HCT116 (cell line): ENCODE data around the gene RBM14. TPM values are rescaled to one million over a fixed set of nuclear protein-coding genes. Genes with fewer than 3 reads are reported as not detected.

Source experiments
- ATAC-seq: fragments of 200-7000 bp; cut with Tn5 transposase; 2 replicates; pipeline ENCODE4 v1.9.1; 2020; ENCODE audit warnings: mild to moderate bottlenecking, moderate library complexity
- BruUV-seq: library from RNA; stranded (reverse); fragments of 400-500 nt; replicated peaks from 2 replicates; lab custom pipeline; 2021; lab: Mats Ljungman, UMichigan
- CTCF ChIA-PET: fragments of 300-600 bp; sonication (Branson Sonifier 250); formaldehyde crosslinking; loops from one replicate; lab custom pipeline; 2021; ENCODE audit warnings: antibody characterized with exemption; lab: Charles Lee
- POLR2A ChIA-PET: fragments of 300-600, 350-600 bp; sonication (Branson Sonifier 250); formaldehyde crosslinking; loops from one replicate; lab custom pipeline; 2021; ENCODE audit warnings: antibody characterized with exemption; lab: Charles Lee
- RAD21 ChIA-PET, 2 experiments: fragments of 300-600 bp; sonication (Branson Sonifier 250); formaldehyde crosslinking; loops; one replicate each; lab custom pipeline; 2023; ENCODE audit warnings: low total read pairs in 2 of 2; ENCODE audit not compliant: uncharacterized antibody in 2 of 2, unreplicated experiment in 2 of 2, low non-redundant PET in 1 of 2; lab: Charles Lee
- DNase-seq: peaks from one replicate; pipeline ENCODE4 v3.0.0-alpha.2; 2010; ENCODE audit warnings: low read depth, low spot score
- H2AFZ ChIP-seq: fragments of 200-600 bp; shearing (Covaris generic), sonication (generic); 2 replicates; pipeline ENCODE4 v1.6.1; 2017; ENCODE audit warnings: low read depth, mixed run types, mixed read lengths, antibody characterized with exemption, low read length; ENCODE audit not compliant: poor library complexity, severe bottlenecking
- H3K27ac ChIP-seq: 2 replicates; pipeline ENCODE4 v1.5.1; 2012; ENCODE audit warnings: low read depth, low read length
- H3K27me3 ChIP-seq: fragments of 200-600 bp; sonication (generic); 2 replicates; pipeline ENCODE4 v1.6.1; 2016; ENCODE audit warnings: mixed run types, low read length, mixed read lengths; ENCODE audit not compliant: insufficient read depth
- H3K36me3 ChIP-seq, 2 experiments: fragments of 200-500 bp in 1 of 2; fragments of 200-600 bp in 1 of 2; sonication (Bioruptor generic) in 1 of 2; sonication (generic) in 1 of 2; 2 replicates each; pipeline versions ENCODE4 v1.5.1 to v1.6.1; 2014 to 2016; ENCODE audit warnings: low read length in 2 of 2, inconsistent platforms in 1 of 2, mixed read lengths in 1 of 2, mixed run types in 1 of 2; ENCODE audit not compliant: insufficient read depth in 2 of 2, control insufficient read depth in 1 of 2
- H3K4me1 ChIP-seq, 2 experiments: fragments of 200-600 bp in 1 of 2; sonication (generic) in 1 of 2; 2 replicates each; pipeline versions ENCODE4 v1.5.1 to v1.6.1; 2012 to 2017; ENCODE audit warnings: low read length in 2 of 2, inconsistent platforms in 1 of 2, mild to moderate bottlenecking in 1 of 2, mixed read lengths in 1 of 2, mixed run types in 1 of 2, moderate library complexity in 1 of 2; ENCODE audit not compliant: insufficient read depth in 2 of 2, control insufficient read depth in 1 of 2
- H3K4me2 ChIP-seq: fragments of 200-600 bp; sonication (generic); 2 replicates; pipeline ENCODE4 v1.6.1; 2017; ENCODE audit warnings: mixed run types, low read length, mixed read lengths
- H3K4me3 ChIP-seq, 2 experiments: fragments of 200-600 bp in 1 of 2; sonication (generic) in 1 of 2; replicated peaks in 1 of 2; 2 replicates each; pipeline ENCODE4 v1.5.1; 2011 to 2016; ENCODE audit warnings: low read length in 2 of 2, control low read depth in 1 of 2, low read depth in 1 of 2, mild to moderate bottlenecking in 1 of 2, mixed read lengths in 1 of 2, mixed run types in 1 of 2
- H3K79me2 ChIP-seq: fragments of 200-600 bp; sonication (generic); 2 replicates; pipeline ENCODE4 v1.6.1; 2017; ENCODE audit warnings: mild to moderate bottlenecking, mixed run types, low read length, moderate library complexity, mixed read lengths; ENCODE audit not compliant: insufficient read depth
- H3K9ac ChIP-seq: fragments of 200-600 bp; sonication (generic); 2 replicates; pipeline ENCODE4 v1.6.1; 2016; ENCODE audit warnings: low read length, mixed read lengths
- H3K9me2 ChIP-seq: fragments of 200-600 bp; sonication (generic), shearing (Covaris generic); 2 replicates; pipeline ENCODE4 v1.6.1; 2017; ENCODE audit warnings: mixed run types, mild to moderate bottlenecking, moderate library complexity; ENCODE audit not compliant: insufficient read depth
- H3K9me3 ChIP-seq, 2 experiments: fragments of 200-500 bp in 1 of 2; fragments of 200-600 bp in 1 of 2; sonication (Bioruptor generic) in 1 of 2; sonication (generic) in 1 of 2; 2 replicates each; pipeline ENCODE4 v1.6.1; 2014 to 2017; ENCODE audit warnings: low read length in 2 of 2, mixed read lengths in 2 of 2, inconsistent platforms in 1 of 2, low read depth in 1 of 2, mild to moderate bottlenecking in 1 of 2, mixed run types in 1 of 2, moderate library complexity in 1 of 2; ENCODE audit not compliant: control insufficient read depth in 1 of 2, insufficient read depth in 1 of 2
- H4K20me1 ChIP-seq: fragments of 200-600 bp; sonication (generic), shearing (Covaris generic); 2 replicates; pipeline ENCODE4 v1.6.1; 2017; ENCODE audit warnings: mixed run types, mild to moderate bottlenecking, moderate library complexity; ENCODE audit not compliant: insufficient read depth
- CEBPB ChIP-seq: IDR thresholded peaks from 2 replicates; pipeline ENCODE4 v1.6.1; 2012; ENCODE audit warnings: low read depth
- EGR1 ChIP-seq: IDR thresholded peaks from 2 replicates; pipeline ENCODE4 v1.6.1; 2012; ENCODE audit warnings: low read depth
- SIN3A ChIP-seq: IDR thresholded peaks from 2 replicates; pipeline ENCODE4 v1.6.1; 2012; ENCODE audit warnings: low read depth
- ZFX ChIP-seq: fragments of 450-650 bp; IDR thresholded peaks from 2 replicates; pipeline ENCODE4 v1.6.1; 2017
- ZNF274 ChIP-seq: fragments of 200-500 bp; sonication (Bioruptor generic); IDR thresholded peaks from 2 replicates; pipeline ENCODE4 v1.6.1; 2014; ENCODE audit warnings: mild to moderate bottlenecking, low read depth, low read length, inconsistent platforms
- intact Hi-C: fragments of 100-400 bp; cut with micrococcal nuclease; formaldehyde crosslinking; loops from 2 replicates; pipeline ENCODE4 v1.10.0; 2022
- total RNA-seq: library from RNA; stranded (reverse); gene quantifications from one replicate; pipeline ENCODE4 v1.2.1, GENCODE V29; 2021; ENCODE audit not compliant: unreplicated experiment

Gene RBM14
- total RNA-seq, 1 experiment from 2014 or later = 95.3 TPM

GRCh38 chr11:66636411-66636810 lies 20.0 kb downstream of the RBM14 start:
- H3K9ac ChIP-seq = no peak overlapping the region
- H4K20me1 ChIP-seq = peaks cover 35% of the 10 kb centered on the region; the same call in 1 of the 2 replicates
- H3K9me3 ChIP-seq = no peaks in the 10 kb centered on the region
- TF ChIP-seq CEBPB (no peak), ZNF274 (no peak), EGR1 (no peak), SIN3A (no peak)
- ATAC-seq (no peak), DNase-seq (no peak)
- H3K4me1 ChIP-seq = peaks cover 4 to 29% of the 10 kb centered on the region in 2 experiments
- ChIA-PET RAD21 (no interaction called here), POLR2A (interaction anchor here (3.8 kb wide), 1 partner anchor 20 kb away, joined by 36 read pairs; the partner anchor contains the start of gene RBM14), CTCF (interaction anchor here (1.7 kb wide), 1 partner anchor 44 kb away, joined by 5 read pairs; the partner anchor contains the start of genes CCDC87 and CCS)
- intact Hi-C loops = no loop called here
- no TSS peak for BruUV-seq
- peaks cover 98% of the 10 kb centered on the region for H3K79me2 ChIP-seq
- no peaks in the 10 kb centered on the region for H3K9me2 ChIP-seq
- H2AFZ ChIP-seq = no peak overlapping the region
- H3K27me3 ChIP-seq = no peaks in the 10 kb centered on the region
- H3K27ac ChIP-seq = peak overlapping the region; percentile 72; the same call in 1 of the 2 replicates
- H3K4me2 ChIP-seq = no peak overlapping the region
- H3K4me3 ChIP-seq = no peak overlapping the region
- H3K36me3 ChIP-seq = peaks cover 21 to 35% of the 10 kb centered on the region in 2 experiments

GRCh38 chr11:66637557-66638176 lies 21.2 kb downstream of the RBM14 start:
- POLR2A ChIA-PET = interaction anchor here (0.7 to 3.8 kb wide), 16 partner anchors 8 to 325 kb away, joined by 3 to 36 read pairs (median 4); partner anchors contain the start of genes DPP3, PELI3, RBM14 and RBM4B
- TF ChIP-seq EGR1 (no peak), ZFX (peak; percentile 48)
- Histone ChIP-seq H3K79me2 (peaks cover 98% of the 10 kb centered on the region), H3K4me2 (peak overlapping the region; percentile 76), H3K27ac (peak overlapping the region; percentile 72), H3K9me2 (no peaks in the 10 kb centered on the region), H3K9ac (peak overlapping the region; percentile 67), H3K4me3 (peak overlapping the region; percentile 39 to 82), H3K27me3 (no peaks in the 10 kb centered on the region), H2AFZ (no peak overlapping the region), H4K20me1 (peaks cover 40% of the 10 kb centered on the region), H3K36me3 (peaks cover 33 to 41% of the 10 kb centered on the region in 2 experiments), H3K9me3 (no peaks in the 10 kb centered on the region), H3K4me1 (peaks cover 4 to 29% of the 10 kb centered on the region in 2 experiments)
- ATAC-seq = peak; percentile 31
- DNase-seq = no peak
- RAD21 ChIA-PET = no interaction called here
- CTCF ChIA-PET = interaction anchor here (1.0 to 1.7 kb wide), 4 partner anchors 21 to 219 kb away, joined by 3 to 5 read pairs (median 4); partner anchors contain the start of genes CCDC87, CCS and RBM14
- BruUV-seq = TSS peak; percentile 93
- intact Hi-C loops = no loop called here
